Measurements from ENCODE around the gene ZNF579.

GRCh38 chr19:55579766-55580621 lies 654 bp downstream of the ZNF579 start:
- TF ChIP-seq CTCF (conservative IDR thresholded peaks at IDR 0.05 in 1 of 2, IDR thresholded peaks at IDR 0.05 in 1 of 2; ENCODE audit: extremely low read depth in 1 of 2, insufficient read depth in 1 of 2, low read depth in 1 of 2, low read length in 2 of 2) = no peak
- no peak for TF ChIP-seq EZH2 (IDR thresholded peaks at IDR 0.05; ENCODE audit: borderline replicate concordance, low read length)

Measured in mammary epithelial cell (primary cell).